Lung (tissue), 12 donors: ENCODE results near the gene GATAD2A. TPM values are rescaled to one million over a fixed set of nuclear protein-coding genes. Genes with fewer than 3 reads are reported as not detected.

Experiments used
- ATAC-seq: fragments of 200-7000 bp; cut with Tn5 transposase; one replicate; pipeline ENCODE4 v1.9.1; 2020; ENCODE audit warnings: moderate number of reproducible peaks; ENCODE audit not compliant: insufficient read depth, low FRiP score
- DNase-seq, 3 donors: peaks; one replicate each; pipeline ENCODE4 v3.0.0-alpha.2; 2013 to 2017
- H3K27ac ChIP-seq, 2 donors: one replicate each; pipeline ENCODE4 v1.5.1; 2013; ENCODE audit warnings: mild to moderate bottlenecking in 2 of 2, moderate library complexity in 2 of 2, control low read depth in 1 of 2, inconsistent platforms in 1 of 2, low read depth in 1 of 2, low read length in 1 of 2
- H3K27me3 ChIP-seq, 3 donors: one replicate each; pipeline ENCODE4 v1.5.1; 2013; ENCODE audit warnings: low read length in 2 of 3; ENCODE audit not compliant: control insufficient read depth in 3 of 3, insufficient read depth in 3 of 3
- H3K36me3 ChIP-seq, 4 donors: one replicate each; pipeline ENCODE4 v1.5.1; 2013; ENCODE audit warnings: low read length in 4 of 4, mild to moderate bottlenecking in 1 of 4, moderate library complexity in 1 of 4; ENCODE audit not compliant: control insufficient read depth in 4 of 4, insufficient read depth in 4 of 4
- H3K4me1 ChIP-seq, 5 donors: one replicate each; pipeline ENCODE4 v1.5.1; 2013; ENCODE audit warnings: low read length in 5 of 5, mild to moderate bottlenecking in 2 of 5, moderate library complexity in 1 of 5; ENCODE audit not compliant: control insufficient read depth in 5 of 5, insufficient read depth in 5 of 5
- H3K4me3 ChIP-seq: one replicate; pipeline ENCODE4 v1.5.1; 2013; ENCODE audit warnings: mild to moderate bottlenecking, control low read depth, moderate library complexity
- H3K9ac ChIP-seq, 2 donors: one replicate each; pipeline ENCODE4 v1.5.1; 2013; ENCODE audit warnings: low read length in 2 of 2, control low read depth in 1 of 2; ENCODE audit not compliant: insufficient read depth in 1 of 2
- H3K9me3 ChIP-seq, 4 donors: one replicate each; pipeline ENCODE4 v1.5.1; 2013; ENCODE audit warnings: low read length in 3 of 4, mild to moderate bottlenecking in 1 of 4, moderate library complexity in 1 of 4; ENCODE audit not compliant: control insufficient read depth in 4 of 4, insufficient read depth in 3 of 4
- CTCF ChIP-seq: IDR thresholded peaks from 2 replicates; pipeline ENCODE4 v1.5.1; 2012; ENCODE audit warnings: mild to moderate bottlenecking; ENCODE audit errors: control extremely low read depth, extremely low read depth
- WGBS, 2 donors: extraction: QIAGEN DNeasy Blood & Tissue Kit; methylation state at CpG; one replicate each; pipeline ENCODE4 v1.1.7; 2013; 5-methylcytosine and 5-hydroxymethylcytosine counted together
- polyA plus RNA-seq, 2 donors: library from polyadenylated mRNA; stranded (reverse); fragments of 200-250 nt; gene quantifications; one replicate each; pipeline ENCODE4 v1.2.1, GENCODE V29; 2013
- total RNA-seq, 2 donors: library from RNA; depleted of rRNA in 1 of 2; stranded (reverse); fragments of >200 nt in 1 of 2; gene quantifications; one replicate each; pipeline ENCODE4 v1.2.1, GENCODE V29; 2014 to 2021
- donor health status: control.
- donor health status: control.
- donor health status: Bipolar disorder and iron deficiency.
- donor health status: healthy.
- donor health status: DM: yes; HTN: yes; CAD: no.

Gene GATAD2A
- total and polyA plus RNA-seq, 4 donors: 30.6 to 93.7 (median 37.4) TPM

- ATAC-seq: no peak
Observed at GRCh38 chr19:19444681-19445155, 39.2 kb downstream of the GATAD2A start.

GRCh38 chr19:19445288-19445687 is 39.8 kb downstream of the GATAD2A start:
- H3K27ac ChIP-seq: peak overlapping the region in 1 of 2 donors; percentile 71

More at GRCh38 chr19:19444681-19445155, 39.2 kb downstream of the GATAD2A start:
- Histone ChIP-seq H3K4me3 (no peak overlapping the region), H3K27me3 (no peaks in the 10 kb centered on the region), H3K9ac (no peak overlapping the region), H3K9me3 (no peaks in the 10 kb centered on the region), H3K4me1 (peaks cover 0 to 21% (median 0%) of the 10 kb centered on the region in 5 donors), H3K36me3 (no peaks in the 10 kb centered on the region), H3K27ac (peak overlapping the region in 1 of 2 donors; percentile 71)
- no peak for DNase-seq
- TF ChIP-seq CTCF: no peak
- 44 to 64% methylated on average over 4 of the region's 4 CpGs for WGBS, 2 donors

GRCh38 chr19:19445911-19446361 is 40.5 kb downstream of the GATAD2A start:
- Histone ChIP-seq H3K27ac (no peak overlapping the region), H3K4me1 (peaks cover 0 to 21% (median 0%) of the 10 kb centered on the region in 5 donors), H3K27me3 (no peaks in the 10 kb centered on the region), H3K4me3 (no peak overlapping the region), H3K9me3 (no peaks in the 10 kb centered on the region), H3K36me3 (no peaks in the 10 kb centered on the region), H3K9ac (no peak overlapping the region)
- DNase-seq (no peak), ATAC-seq (no peak)
- no peak for TF ChIP-seq CTCF
- 53 to 70% methylated on average over 9 of the region's 9 CpGs for WGBS, 2 donors

More at GRCh38 chr19:19445288-19445687, 39.8 kb downstream of the GATAD2A start:
- TF ChIP-seq CTCF: no peak
- DNase-seq: no peak
- H3K27me3 ChIP-seq: no peaks in the 10 kb centered on the region
- H3K4me1 ChIP-seq: peaks cover 0 to 21% (median 0%) of the 10 kb centered on the region in 5 donors
- 29 to 31% methylated on average over 1 of the region's 1 CpG for WGBS, 2 donors
- no peak overlapping the region for H3K4me3 ChIP-seq
- ATAC-seq: no peak
- no peaks in the 10 kb centered on the region for H3K9me3 ChIP-seq
- H3K9ac ChIP-seq: no peak overlapping the region
- H3K36me3 ChIP-seq: no peaks in the 10 kb centered on the region
